GM20431 (cell line): ENCODE measurements around the gene SFXN3.

Source experiments
- in situ Hi-C: fragments of 300-500 bp; cut with MseI, MboI; formaldehyde crosslinking; loops from one replicate; pipeline ENCODE4 v1.15.0; 2020; ENCODE audit warnings: low sequenced_read_pairs; ENCODE audit not compliant: unreplicated experiment

SFXN3 gene

GRCh38 chr10:101031128-101031795, at the start of gene SFXN3, which contains the start of gene PDZD7:
SFXN3 (plus strand) TSS chr10:101031234; CDS start chr10:101034695, 3,461 bp downstream.
PDZD7 (minus strand) TSS chr10:101031129; CDS start chr10:101030219, 910 bp downstream.
- in situ Hi-C loops = no loop called here

DNA sequence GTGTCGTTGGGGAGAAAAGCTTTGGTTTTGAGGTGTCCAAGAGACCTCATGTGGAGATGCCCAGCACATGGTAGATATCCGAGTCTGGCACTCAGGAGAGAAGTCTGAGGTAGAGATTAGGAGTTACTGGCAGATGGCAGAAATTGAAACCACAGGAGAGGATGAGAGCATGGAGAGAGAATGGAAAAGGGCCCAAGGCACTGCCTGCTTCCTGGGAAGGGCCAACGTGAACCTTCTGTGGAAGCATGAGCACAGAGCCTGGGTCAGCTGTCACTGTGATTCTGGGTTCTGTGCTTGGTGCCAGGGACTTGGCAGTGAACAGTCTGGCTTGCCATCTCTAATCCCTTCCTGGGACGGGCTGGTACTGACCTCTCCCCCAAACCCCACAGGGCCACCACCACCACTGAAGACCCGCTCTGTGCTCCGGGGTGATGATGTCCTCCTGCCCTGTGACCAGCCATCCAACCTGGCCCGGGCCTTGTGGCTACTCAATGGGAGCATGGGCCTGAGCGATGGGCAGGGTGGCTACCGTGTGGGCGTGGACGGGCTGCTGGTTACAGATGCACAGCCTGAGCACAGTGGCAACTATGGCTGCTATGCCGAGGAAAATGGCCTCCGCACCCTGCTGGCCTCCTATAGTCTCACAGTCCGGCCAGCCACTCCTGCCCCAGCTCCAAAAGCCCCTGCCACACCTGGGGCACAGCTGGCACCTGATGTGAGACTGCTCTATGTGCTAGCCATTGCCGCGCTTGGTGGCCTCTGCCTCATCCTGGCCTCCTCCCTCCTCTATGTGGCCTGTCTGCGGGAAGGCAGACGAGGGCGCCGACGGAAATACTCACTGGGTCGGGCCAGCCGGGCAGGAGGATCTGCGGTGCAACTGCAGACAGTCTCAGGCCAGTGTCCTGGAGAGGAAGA, 47.9 kb upstream of the SFXN3 start:
- in situ Hi-C loops = no loop called here

GRCh38 chr10:100983868-100984671, 47.0 kb upstream of the SFXN3 start:
- in situ Hi-C loops = no loop called here

DNA sequence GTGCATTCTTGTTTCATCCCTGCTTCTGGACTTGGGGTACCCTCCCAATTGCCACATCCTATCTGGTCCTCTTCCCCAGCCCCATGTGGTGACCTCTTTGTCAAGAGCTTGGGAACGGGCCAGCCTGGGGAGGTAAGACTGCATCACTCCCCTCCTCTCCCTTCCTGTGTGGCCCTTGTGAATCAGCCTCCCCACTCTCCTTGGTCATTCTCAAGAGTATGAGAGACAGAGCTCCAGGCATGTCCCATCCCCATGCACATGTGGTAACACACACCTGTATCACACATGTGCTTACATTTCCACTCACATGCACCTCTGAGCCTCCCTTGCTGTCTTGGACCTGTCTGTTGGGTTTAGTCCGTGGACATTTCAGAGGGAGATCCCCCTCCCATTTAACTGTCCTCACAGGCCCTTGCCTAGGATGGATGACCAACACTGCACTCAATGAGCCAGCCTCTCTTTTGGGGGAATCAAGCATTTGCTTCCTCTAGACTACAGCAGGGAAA, 46.3 kb upstream of the SFXN3 start:
- in situ Hi-C loops = no loop called here

DNA sequence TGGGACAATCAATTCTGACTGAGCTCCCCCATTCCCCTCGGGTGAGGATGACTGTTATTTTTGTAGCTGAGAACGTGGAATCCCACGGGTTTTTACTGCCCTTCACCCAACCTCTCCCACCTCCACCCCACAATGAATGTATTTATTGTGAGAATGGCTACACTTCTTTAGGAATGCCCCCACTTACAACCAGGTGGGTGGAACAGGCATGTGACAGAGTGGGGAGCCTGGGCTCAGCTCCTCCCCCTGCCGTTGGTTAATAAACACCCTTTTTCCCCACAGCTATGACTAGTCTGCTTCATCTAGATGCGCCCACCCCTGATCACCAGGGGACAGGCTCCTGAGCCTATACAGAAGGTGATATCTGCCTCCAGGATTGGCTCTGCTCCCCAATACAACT, 45.7 kb upstream of the SFXN3 start:
- in situ Hi-C loops = no loop called here

GRCh38 chr10:100986623-100986951, 44.4 kb upstream of the SFXN3 start:
- in situ Hi-C loops = no loop called here

GRCh38 chr10:100986952-100987684, 43.9 kb upstream of the SFXN3 start, which contains the start of the genes MRPL43 and TWNK:
MRPL43 (minus strand) TSS chr10:100987497; CDS start chr10:100987443, 54 bp downstream.
TWNK (plus strand) TSS chr10:100987543; CDS start chr10:100988211, 668 bp downstream.
- in situ Hi-C loops = no loop called here

- in situ Hi-C loops = no loop called here
Measured at GRCh38 chr10:100987685-100988049, 43.4 kb upstream of the SFXN3 start.

DNA sequence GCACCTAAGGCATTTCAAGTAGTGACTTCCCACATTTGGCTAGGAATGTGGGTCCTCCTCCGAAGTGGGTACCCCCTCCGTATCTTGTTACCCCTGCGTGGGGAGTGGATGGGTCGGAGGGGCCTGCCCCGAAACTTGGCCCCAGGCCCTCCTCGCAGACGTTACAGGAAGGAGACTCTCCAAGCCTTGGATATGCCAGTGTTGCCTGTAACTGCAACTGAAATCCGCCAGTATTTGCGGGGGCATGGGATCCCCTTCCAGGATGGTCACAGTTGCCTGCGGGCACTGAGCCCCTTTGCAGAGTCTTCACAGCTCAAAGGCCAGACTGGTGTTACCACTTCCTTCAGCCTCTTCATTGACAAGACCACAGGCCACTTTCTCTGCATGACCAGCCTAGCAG, 42.9 kb upstream of the SFXN3 start:
- in situ Hi-C loops = no loop called here

- in situ Hi-C loops = no loop called here
Measured at GRCh38 chr10:100989088-100989487, 41.9 kb upstream of the SFXN3 start.

GRCh38 chr10:100993986-100994708, 36.9 kb upstream of the SFXN3 start:
- in situ Hi-C loops = no loop called here

DNA sequence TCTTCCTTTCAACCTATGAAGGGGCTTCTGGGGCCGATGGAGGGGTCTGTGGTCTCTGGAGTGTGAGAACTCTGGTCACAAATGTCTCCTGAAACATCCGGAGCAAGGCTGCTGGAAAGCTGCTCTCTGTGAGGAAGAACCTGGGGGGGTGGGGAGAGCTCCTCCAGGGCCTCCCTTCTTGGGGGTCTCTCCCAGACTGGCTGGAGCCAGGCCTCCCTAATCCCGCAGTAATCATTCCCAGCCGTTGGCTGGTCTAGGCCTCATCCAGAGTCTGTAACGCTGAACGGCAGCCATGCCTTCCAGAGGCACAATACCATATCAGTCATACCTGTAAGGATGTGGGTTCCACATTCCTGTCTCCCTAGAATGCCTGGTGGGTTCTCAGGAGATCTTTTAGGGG, 35.9 kb upstream of the SFXN3 start:
- in situ Hi-C loops = no loop called here

GRCh38 chr10:100996678-100997359, 34.2 kb upstream of the SFXN3 start:
- in situ Hi-C loops = no loop called here

- in situ Hi-C loops = no loop called here
Measured at GRCh38 chr10:100997360-100998182, 33.5 kb upstream of the SFXN3 start.

- in situ Hi-C loops = no loop called here
Measured at GRCh38 chr10:100998183-100998990, 32.6 kb upstream of the SFXN3 start.

DNA sequence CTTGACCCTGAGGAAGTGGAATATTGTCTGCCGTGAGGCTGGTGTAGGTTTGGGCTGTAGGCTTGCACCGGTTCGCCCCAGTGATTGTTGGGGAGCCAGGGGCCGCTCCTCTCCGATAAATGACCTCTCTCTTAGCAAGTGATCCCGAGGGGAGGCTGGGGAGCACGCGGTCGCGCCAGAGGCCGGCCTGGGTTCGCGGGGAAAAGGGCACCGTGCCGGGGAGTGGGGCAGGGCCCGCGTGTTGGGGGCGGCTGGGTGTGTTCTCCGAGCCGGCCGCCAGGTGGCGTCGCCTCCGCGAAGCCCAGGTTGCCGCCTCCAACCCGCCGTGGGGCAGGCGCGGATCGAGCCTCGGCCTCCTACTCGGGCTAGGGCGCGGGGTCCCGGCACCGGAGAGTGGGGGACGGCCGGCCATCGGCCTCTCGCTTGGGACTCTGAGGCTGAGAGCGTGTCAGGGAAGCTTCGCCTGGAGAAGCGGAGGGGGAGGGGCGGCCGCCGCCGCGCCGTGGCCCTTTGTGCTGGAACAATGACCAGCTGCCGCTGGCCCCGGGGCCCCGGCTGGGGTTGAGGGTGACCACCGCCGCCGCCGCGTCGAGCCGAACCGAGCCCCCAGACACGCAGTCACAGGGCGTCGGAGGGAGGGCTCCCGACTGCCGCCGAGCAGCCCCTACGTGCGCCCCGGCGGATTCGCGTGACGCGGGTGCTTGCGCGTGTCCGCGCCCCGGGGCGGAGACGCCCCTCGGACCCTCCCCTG, 31.9 kb upstream of the SFXN3 start:
- in situ Hi-C loops = no loop called here
